ENCODE data around the gene ZNF275. TPM values are rescaled to one million over a fixed set of nuclear protein-coding genes. Genes with fewer than 3 reads are reported as not detected.
A peak's percentile ranks its signal among the peaks of the same experiment; 100 is the strongest.
"Not testable (repeated sequence)": the region's sequence is repeated elsewhere in the genome, so short reads cannot be mapped to it uniquely, and the experiment has no call there.

Gene ZNF275
- total RNA-seq, 1 donor from 2014 or later, result 11.2 TPM

DNA sequence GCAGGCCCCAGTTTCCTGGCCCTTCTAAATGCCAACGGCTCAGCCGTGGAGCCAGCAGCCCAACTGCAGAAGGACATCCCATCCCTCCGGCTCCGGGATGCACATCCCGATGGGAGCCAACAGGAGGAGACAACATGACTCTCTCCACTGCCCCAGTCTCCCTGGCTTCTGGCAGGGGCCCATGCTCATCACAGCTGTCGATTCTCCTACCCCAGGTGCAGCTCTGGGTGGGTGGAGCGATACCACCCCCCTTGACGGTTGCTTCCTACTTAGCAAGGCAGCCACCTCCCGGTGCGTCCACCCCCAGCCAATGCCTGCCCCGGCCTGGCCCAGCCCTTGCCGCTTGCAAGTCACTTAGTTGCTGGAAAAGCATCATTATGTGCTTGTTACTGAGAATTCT is 19.5 kb downstream of the ZNF275 start:
- no peak for DNase-seq (ENCODE audit: low spot score)
- ATAC-seq, result peak; percentile 52

DNA sequence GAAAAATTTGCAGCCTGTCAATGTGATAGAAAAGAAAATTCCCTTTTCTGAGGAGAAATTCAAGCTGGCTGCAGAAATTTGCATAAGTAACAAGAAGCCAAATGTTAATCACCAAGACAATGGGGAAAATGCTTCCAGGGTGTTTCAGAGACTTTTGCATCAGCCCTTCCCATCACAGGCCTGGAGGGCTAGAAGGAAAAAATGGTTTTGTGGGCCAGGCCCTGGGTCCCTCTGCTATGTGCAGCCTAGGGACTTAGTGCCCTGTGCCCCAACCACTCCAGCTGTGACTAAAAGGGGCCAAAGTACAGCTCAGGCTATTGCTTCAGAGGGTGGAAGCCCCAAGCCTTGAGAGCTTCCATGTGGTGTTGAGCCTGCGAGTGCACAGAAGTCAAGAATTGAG is 23.9 kb downstream of the ZNF275 start:
- peak; percentile 40 for ATAC-seq
- DNase-seq (ENCODE audit: low spot score), result no peak

DNA sequence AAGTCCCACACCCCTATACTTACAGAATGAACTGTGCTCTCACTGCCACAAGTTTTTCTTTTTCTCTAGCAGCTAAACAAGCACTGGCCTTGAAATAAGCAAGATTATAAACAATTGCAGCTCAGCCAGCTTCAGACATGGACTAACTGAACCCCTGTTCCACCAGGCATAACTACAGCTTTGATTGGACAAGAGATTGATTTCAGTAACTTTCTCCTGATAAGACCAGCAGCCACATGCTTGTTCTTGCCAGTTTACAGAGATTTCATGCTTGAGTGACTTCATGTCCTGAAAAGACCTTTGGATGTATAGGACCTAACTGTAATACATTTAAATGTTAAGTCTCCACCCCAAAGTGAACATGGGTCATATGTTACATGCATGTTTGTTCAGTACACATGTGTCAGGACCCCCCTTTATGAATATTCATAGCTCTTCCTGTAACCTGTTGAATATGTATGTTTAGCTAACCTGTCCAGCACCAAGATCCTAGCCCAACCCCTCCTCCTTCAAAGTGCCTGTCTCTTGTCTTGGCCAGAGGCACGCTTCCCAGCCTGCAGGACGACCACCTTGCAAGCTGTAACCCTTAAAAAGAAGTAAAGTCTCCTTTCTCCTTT is 27.9 kb downstream of the ZNF275 start:
- DNase-seq (ENCODE audit: low spot score), result no peak
- ATAC-seq, result peak; percentile 51

DNA sequence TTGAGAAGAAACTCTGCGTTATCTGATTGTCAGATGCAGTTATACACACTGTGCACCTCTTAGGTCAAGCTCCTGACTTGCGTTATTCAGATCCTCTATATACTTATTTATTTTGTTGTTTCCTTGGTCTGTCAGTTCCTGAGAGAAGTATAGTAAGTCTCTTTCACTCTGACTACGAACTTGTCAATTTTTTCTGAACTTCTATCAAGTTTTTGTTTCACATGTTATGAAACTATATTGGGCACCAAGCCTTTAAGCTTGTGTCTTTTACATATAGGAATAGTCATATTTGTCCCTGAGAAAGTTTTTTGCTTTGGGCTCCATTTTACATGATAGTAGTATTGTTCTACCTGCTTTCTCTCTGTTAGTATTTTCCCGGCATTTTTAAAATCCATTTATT is 31.7 kb downstream of the ZNF275 start:
- no peak for DNase-seq (ENCODE audit: low spot score)
- no peak for ATAC-seq

DNA sequence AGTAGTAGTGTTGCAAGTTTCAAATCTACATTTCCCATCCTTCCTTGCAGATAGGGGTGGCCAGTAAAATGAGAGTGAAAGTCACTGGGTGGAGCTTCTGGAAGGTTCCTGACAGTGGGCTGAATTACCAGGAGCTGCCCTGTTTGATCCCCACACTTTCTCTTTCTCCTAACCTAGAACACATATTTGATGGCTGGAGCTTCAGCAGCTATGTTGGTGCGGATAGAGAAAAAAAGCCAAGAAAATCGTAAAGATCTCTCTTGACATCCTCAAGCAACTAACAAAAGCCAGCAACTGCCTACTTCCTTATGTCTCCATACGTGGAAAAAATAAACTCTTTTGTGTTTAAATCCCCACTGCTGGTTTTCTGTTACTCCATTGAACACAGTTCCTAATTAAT is 32.2 kb downstream of the ZNF275 start:
- DNase-seq (ENCODE audit: low spot score), result no peak
- ATAC-seq, result no peak

DNA sequence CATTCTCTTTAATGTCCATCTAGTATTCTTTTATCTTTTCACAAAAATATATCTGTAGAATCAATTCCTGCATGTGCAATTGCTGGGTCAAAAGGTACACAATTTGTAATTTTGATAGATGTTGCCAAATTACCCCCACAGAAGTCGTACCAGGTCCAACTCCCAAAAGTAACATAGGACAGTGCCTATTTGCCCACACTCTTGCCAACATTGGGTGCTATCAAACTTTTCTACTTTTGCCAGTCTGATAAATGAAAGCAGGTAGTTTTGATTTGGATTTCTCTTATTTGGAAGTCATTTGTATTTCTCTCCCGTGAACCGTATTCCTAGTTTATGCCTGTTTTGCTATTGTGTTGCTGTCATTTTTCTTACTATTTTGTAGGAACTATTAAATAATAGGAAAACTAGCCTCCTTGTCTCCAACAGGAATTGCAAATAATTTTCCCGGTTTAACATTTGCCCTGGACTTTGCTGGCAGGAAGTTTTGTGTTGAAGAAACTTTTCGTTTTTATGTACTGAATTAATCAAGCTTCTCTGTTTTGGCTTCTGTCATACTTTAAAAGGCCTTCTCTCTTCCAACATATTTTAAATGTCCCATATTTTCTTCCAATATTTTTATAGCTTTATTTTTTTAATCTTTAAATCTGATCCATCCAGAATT is 33.1 kb downstream of the ZNF275 start:
- DNase-seq (ENCODE audit: low spot score) (no peak), ATAC-seq (peak; percentile 74)

DNA sequence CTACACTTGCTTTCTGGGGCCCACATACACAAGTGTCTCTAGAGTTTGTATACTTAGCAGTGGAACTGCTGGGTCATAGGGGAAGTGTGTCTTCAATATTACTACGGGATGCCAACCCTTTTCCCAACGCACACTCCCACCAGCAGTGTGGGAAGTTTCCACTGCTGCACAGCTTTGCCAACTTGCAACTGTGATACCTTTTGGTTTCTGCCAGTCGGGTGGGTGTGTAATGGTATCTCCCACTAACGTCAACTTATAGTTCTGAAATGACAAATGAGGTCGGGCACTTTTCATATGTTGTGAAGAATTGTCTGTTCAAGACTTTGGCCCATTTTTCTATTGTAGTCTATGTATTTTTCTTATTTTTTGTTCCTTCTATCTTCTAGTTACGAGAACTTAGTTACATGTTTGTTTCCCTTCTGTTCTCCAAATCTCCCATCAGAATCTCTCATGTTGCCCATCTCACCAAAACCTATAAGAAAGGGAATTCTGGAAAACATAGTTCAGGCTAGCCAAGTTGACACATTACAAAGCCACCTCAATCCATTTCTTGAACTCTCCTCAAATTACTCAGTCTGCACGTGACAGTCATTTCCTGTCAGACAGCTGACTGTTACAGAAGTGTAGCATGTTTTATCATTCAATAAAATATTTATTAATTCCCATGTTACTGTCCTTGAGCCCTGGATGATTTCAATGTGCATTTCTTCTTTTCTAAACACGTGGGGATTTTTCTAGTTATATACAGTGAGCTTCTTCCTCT is 36.5 kb downstream of the ZNF275 start:
- no peak for ATAC-seq
- DNase-seq (ENCODE audit: low spot score), result no peak

DNA sequence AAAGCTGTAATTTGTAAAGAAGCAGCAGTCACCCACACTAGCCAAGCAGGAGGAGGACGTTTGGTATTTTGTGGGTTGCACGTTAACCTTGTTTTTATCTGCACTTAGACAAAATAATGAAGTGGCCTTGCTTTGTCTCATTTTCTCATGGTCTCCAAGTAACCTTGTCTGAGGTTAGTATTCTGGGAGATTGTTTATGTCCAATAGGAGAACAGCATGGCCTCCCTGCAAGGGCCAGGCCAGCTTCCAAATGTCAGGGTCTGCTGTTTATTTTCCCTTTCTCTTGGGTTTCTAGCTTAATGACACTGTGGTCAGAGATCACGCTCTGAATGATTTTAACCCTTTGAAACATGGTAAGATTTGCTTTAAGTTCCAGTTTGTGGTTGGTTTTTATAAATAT is 37.3 kb downstream of the ZNF275 start:
- no peak for ATAC-seq
- DNase-seq (ENCODE audit: low spot score), result no peak

DNA sequence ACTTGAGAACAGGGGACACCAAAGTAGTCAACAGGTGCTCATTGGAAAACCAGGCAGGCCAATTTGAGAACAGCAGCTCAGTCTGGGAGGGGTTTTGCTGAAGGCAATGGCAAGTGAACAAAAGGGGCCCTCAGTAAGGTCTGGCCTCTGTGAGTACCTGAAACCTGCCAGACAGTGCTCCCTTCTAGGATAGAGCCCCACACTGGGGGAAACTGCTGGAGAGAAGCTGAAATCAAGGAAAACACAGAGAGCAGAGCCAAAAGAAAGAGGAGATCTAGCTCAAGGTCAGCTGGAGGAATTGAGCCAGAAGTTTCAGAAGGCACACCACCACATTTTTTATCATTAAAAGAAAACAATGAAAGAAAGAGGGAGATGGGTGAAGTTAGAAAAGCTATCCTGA is 39.0 kb downstream of the ZNF275 start:
- DNase-seq (ENCODE audit: low spot score) (no peak), ATAC-seq (no peak)

DNA sequence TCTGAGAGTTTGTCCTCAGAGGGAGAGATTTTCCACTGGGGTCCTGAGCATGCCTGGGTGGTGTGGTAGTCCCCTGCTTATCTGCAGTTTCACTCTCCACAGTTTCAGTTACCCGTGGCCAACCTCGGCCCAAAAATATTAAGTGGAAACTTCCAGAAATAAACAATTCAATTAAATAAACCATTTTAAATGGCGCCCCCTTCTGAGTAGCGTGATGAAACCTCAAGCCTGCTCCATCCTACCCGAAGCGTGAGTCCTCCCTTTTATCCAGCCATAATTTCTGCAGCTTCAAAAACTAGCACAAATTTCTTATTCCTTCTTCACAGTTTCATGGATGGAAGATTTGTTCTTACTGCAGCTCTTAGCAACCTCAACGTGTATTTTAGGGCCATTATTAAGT is 40.5 kb downstream of the ZNF275 start:
- DNase-seq (ENCODE audit: low spot score), result no peak
- ATAC-seq, result no peak

DNA sequence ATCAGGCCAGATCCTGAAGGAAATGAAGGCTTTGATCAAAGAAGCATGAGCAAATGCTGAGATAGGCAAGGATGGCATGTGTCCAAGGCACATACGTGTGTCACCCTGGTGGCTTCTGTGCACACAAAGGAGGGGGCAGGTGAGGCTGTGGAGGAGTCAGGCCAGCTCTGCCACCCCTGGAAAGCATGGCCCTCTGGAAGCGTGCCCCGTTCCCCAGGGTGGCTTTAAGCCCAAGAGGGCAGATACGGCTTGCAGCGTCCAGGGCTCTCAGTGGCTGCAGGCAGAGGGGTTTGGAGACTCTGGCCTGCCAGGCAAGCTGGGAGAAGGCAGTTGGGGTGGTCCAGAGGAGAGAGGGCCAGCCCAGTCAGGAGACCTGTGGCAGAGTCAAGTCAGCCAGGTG is 41.6 kb downstream of the ZNF275 start:
- no peak for DNase-seq (ENCODE audit: low spot score)
- peak; percentile 67 for ATAC-seq

DNA sequence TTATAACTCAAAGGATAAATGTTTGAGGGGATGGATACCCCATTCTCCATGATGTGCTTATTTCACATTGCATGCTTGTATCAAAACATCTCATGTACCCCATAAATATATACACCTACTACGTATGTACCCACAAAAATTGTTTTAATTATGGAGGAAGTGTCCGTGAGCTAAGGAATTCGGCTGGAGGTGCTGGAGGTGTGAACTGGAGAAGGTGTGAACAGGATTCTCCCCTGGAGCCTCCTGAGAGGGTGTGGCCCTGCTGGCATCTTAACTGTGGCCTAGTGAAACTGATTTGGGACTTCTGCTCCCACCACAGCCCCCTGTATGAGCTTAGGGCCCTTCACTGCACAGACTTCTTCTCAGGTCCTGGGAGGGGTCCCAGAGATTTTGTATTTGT is 43.8 kb downstream of the ZNF275 start:
- ATAC-seq (no peak), DNase-seq (ENCODE audit: low spot score) (no peak)

DNA sequence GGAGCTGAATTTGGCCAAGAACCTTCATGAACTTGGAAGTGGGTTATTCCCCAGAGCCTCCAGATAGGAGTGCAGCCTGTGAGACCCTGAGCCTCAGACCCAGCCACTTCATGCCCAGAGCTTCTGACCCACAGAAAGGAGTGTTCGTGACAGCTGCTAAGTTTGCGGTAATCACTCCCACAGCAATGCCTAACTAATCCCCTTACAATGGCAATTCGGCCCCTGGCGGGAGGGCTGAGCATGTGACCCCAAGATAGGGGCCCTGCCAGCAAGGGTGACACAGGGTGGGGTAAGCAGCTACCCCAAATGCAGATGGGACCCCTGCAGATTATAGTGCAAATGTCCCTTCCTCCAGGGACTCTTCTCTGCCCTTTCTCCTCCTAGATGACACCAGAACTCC is 44.7 kb downstream of the ZNF275 start:
- DNase-seq (ENCODE audit: low spot score) (no peak), ATAC-seq (no peak)

DNA sequence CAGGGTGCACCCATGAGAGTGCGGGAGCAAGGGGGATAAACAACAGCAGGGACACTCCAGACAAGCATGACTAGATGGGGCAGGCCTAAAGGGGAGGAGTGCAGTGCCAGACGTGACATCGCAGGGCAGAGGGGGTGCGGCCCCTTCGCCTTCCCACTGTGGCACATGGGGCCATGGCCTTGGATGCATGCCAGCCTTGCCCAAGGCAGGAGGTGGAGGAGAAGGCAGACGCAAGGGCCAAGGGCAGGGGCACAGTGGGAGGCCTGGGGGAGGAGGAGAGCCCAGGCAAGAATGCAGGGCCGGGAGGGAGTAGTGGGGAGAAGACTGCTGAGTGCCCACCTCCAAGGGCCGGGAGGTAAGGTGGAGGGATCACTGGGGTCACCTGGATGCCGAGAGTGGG is 45.6 kb downstream of the ZNF275 start:
- ATAC-seq, result no peak
- no peak for DNase-seq (ENCODE audit: low spot score)

DNA sequence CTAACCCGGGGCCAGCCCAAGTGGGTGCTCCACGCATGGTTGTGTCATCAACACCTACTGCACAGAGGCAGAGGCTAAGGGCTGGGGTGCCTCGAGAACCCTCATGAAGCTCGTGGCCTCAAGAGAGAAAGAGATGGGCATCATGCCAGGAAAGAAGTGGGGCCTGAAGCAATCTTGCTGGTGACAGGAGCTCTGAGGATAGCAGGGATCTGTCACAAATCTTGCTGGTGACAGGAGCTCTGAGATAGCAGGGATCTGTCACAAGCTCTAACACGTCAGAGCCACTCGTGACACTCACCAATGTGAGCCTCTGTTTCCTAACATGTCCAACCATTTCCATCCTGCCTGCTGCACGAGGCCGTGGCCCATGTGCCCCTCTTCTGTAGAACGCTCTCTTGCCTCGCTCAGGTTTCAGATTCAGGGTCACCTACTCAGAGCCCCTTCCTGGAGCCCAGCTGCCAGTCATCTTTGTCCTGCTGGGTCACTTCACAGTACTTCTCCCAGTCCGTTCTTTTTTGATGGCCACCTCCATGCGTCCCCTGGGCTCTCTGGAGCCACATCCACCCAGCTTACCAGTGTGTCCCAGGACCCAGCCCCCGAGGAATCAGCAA is 46.1 kb downstream of the ZNF275 start:
- DNase-seq (ENCODE audit: low spot score) (no peak), ATAC-seq (no peak)

DNA sequence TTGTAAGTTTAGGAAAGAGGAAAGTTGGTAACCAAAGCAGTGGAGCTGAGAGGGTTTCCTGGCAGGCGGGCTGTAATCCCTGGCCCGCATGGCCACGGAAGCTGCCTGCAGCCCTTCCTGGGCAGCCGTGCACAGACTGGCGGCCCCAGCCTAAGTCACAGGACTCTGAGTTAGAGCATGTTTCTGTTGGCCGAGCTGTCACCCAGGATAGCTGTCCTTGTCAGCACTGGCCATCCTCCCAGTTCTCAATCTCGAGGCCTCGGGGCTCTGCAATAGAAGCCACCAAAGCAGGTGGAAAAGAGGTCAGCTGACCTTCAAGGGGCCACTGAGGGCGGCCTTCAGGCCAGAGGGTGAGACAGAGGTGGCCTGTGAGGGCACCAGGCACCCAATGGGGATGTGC is 46.7 kb downstream of the ZNF275 start:
- ATAC-seq (peak; percentile 21), DNase-seq (ENCODE audit: low spot score) (no peak)

DNA sequence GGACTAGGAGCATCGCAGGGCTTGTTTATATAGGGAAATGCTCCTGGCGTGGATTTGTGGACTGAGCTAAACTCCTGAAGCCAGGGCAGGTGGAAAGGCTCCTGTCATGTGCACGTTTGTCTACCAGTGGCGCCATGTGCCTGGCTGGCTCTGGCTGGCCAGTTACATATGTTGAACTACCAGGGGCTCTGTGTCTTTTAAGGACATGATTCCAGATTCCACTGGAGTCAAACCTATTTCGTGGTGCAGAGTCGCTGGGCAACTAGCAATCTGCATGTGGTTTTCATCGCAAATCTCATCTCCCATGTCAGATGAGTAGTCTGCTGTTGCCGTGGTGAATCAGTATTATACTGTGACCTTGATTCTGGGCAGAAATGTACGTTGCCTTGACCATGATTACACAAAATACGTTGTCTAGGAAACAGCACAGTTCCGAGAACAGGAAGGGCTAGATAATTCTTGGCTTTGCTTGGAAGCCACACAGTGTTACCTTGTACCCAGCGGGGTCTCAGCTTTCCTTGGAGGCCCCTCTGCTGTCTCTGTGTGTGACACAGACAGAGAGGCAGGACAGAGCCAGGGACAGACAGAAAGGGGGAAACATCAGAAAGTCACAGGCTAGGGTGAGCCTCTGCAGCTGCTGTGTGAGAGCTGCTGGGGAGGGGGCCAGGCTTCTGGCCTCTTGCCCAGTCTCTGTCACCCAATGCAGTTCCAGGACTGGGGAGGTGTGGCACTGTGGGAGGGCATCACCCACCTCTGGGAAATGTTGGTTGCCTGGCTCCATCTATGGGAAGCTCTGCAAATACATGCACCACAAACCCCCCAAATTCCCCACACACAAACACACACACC is 48.0 kb downstream of the ZNF275 start:
- ATAC-seq (peak; percentile 71), DNase-seq (ENCODE audit: low spot score) (no peak)

DNA sequence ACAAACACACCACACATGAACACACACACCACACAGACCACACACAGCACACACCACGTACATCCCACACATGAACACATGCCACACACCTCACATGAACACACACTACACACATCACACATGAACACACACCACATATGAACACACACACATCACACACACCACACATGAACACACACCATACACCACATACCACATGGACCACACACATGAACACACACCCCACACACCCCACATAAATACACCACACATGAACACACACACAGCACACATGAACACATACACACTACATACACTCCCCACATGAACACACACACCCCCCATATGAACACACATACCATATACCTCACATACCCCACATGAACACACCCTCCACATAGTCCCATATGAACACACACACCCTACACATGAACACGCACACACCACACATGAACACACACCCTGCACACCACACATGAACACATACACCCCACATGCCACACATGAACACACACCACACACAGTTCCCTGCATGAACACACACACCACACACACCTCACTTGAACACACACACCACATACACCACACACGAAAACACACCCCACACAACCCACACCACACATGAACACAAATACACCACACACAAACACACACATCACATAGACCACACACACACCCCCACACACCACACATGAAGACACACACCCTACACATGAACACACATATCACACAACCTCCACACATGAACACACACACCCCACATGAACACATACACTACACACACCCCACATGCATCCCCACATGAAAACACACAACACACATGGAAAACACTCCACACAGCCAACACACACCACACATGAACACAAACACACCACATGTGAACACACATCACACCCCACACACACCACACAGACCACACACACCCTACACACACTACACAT is 48.9 kb downstream of the ZNF275 start:
- DNase-seq (ENCODE audit: low spot score) (no peak), ATAC-seq (no peak)

DNA sequence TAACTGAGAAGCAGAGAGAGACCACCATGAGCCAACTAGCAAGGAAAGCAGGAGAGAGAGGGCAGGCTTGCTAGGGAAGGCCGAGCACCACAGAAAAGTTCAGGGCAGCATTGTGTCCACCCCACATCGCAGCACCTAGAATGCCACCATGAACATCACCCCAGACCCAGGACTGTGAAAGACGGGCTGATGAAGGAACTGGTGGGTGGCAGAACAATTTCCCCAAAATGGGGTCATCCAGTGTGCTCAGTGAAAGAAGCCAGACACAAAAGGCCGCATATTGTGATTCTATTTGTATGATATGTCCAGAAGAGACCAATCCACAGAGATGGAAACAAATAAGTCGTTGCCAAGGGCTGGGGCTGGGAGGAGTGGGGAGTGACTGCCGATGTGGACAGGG is 50.4 kb downstream of the ZNF275 start:
- DNase-seq (ENCODE audit: low spot score) (no peak), ATAC-seq (no peak)

DNA sequence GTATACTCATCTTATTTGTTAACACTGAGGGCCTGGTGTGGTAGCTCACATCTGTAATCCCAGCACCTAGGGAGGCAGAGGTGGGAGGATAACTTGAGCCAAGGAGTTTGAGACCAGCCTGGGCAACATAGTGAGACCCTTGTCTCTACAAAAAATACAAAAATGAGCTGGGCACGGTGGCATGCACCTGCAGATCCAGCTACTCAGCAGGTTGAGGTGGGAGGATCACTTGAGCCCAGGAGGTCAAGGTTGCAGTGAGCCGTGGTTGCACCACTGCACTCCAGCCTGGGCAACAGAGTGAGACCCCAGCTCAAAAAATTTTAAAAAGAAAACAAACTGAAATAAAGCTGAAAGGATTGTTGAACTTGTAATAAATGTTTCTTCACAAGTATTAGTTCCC is 51.0 kb downstream of the ZNF275 start:
- not testable (repeated sequence) for DNase-seq (ENCODE audit: low spot score); ATAC-seq

Measured in left lobe of liver (tissue), 2 donors.